Measurements from ENCODE around the gene TRPC1. TPM values are rescaled to one million over a fixed set of nuclear protein-coding genes. Genes with fewer than 3 reads are reported as not detected.

The TRPC1 gene
- total RNA-seq, 2 donors from 2014 or later, result 10.6 to 20.2 TPM

DNA sequence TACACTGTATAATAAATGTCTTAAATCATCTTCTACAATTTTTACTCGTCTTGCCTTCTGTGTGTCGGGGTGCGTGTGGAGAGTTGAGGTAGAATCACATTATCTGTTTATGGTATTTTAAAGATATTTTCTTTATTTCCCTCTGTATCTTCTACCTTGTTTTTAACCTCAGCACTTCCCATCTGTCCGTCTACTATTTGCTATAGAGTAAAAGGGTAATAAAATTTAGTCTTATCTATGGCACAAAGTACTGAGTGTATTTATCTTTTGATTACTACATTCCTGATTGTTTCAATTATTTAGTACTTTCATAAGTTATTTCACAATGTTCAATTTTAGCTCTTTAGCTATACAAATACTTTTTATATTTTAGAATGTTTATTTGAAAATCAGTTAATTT, 62.2 kb downstream of the TRPC1 start:
- Histone ChIP-seq H3K27me3 (no peaks in the 10 kb centered on the region), H3K36me3 (peaks cover 19% of the 10 kb centered on the region), H3K9me3 (no peaks in the 10 kb centered on the region), H3K4me1 (no peaks in the 10 kb centered on the region), H3K4me3 (no peak overlapping the region), H3K27ac (no peak overlapping the region)
- TF ChIP-seq, protein P1, sequence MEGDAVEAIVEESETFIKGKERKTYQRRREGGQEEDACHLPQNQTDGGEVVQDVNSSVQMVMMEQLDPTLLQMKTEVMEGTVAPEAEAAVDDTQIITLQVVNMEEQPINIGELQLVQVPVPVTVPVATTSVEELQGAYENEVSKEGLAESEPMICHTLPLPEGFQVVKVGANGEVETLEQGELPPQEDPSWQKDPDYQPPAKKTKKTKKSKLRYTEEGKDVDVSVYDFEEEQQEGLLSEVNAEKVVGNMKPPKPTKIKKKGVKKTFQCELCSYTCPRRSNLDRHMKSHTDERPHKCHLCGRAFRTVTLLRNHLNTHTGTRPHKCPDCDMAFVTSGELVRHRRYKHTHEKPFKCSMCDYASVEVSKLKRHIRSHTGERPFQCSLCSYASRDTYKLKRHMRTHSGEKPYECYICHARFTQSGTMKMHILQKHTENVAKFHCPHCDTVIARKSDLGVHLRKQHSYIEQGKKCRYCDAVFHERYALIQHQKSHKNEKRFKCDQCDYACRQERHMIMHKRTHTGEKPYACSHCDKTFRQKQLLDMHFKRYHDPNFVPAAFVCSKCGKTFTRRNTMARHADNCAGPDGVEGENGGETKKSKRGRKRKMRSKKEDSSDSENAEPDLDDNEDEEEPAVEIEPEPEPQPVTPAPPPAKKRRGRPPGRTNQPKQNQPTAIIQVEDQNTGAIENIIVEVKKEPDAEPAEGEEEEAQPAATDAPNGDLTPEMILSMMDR (IDR thresholded peaks at IDR 0.05), result no peak
- DNase-seq (ENCODE audit: low spot score), result no peak

DNA sequence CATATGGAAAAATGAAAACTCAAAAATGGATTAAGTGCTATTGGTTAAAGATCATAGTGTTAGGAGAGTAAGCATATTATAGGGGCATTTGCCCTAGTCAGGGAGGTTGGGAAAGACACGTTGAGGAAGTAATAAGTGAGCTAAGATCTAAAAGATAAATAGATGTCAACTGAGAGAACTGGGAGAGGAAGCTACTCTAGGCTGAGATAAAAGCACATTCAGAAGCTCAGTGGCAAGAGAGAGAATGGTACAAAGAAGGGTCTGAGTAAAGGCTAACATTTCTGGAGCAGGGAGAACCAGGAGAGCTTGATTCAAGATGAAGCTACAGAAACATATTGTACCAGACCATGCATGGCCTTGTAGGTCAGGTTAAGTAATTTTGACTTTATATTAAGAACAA, 63.9 kb downstream of the TRPC1 start:
- TF ChIP-seq, protein P1 (IDR thresholded peaks at IDR 0.05), result no peak
- no peak overlapping the region for H3K4me3 ChIP-seq
- H3K9me3 ChIP-seq, result no peaks in the 10 kb centered on the region
- peaks cover 16% of the 10 kb centered on the region for H3K36me3 ChIP-seq
- no peaks in the 10 kb centered on the region for H3K4me1 ChIP-seq
- DNase-seq (ENCODE audit: low spot score), result no peak
- no peaks in the 10 kb centered on the region for H3K27me3 ChIP-seq
- H3K27ac ChIP-seq, result no peak overlapping the region

DNA sequence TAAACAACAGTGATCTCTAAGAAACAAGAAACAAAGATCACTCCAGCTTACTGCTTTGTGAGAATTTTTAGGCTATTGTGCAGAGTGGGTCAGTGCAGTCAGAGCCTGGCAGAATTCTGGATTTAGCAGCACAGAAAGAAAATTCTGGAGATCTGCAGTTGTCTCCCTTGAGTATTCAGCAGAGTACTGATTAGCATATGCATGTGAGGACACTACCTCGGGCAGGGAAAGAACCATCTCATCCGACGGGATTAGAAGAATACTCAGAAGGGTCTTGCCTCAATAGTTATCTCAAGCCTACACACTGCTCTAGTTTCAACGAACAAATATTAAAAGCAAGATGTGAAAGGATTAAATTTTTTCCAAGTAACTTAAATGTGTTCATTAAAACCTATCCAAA, 70.7 kb downstream of the TRPC1 start:
- H3K27ac ChIP-seq, result no peak overlapping the region
- no peaks in the 10 kb centered on the region for H3K9me3 ChIP-seq
- H3K27me3 ChIP-seq, result no peaks in the 10 kb centered on the region
- H3K4me3 ChIP-seq, result no peak overlapping the region
- no peak for DNase-seq (ENCODE audit: low spot score)
- TF ChIP-seq, protein P1 (IDR thresholded peaks at IDR 0.05), result no peak
- no peaks in the 10 kb centered on the region for H3K36me3 ChIP-seq
- no peaks in the 10 kb centered on the region for H3K4me1 ChIP-seq

DNA sequence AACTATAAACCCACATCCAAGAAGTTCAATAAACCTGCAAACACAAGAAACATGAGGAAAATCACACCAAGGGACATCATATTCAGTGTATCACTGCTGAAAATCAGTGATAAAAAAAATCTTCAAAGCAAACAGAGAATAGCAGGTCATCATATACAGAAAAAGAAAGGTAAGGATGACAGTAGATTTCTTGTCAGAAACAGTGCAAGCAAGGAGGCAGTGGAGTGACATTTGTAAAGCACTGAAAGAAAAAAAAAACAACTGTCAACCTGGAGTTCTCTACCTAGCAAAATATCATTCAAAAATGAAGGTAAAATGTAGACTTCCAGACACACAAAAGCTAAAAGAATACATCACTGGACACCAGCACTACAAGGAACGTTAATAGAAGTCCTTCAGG, 71.5 kb downstream of the TRPC1 start:
- TF ChIP-seq, protein P1 (IDR thresholded peaks at IDR 0.05), result no peak
- Histone ChIP-seq H3K4me3 (no peak overlapping the region), H3K9me3 (no peaks in the 10 kb centered on the region), H3K27me3 (no peaks in the 10 kb centered on the region), H3K4me1 (no peaks in the 10 kb centered on the region), H3K36me3 (no peaks in the 10 kb centered on the region), H3K27ac (no peak overlapping the region)
- DNase-seq (ENCODE audit: low spot score), result no peak

DNA sequence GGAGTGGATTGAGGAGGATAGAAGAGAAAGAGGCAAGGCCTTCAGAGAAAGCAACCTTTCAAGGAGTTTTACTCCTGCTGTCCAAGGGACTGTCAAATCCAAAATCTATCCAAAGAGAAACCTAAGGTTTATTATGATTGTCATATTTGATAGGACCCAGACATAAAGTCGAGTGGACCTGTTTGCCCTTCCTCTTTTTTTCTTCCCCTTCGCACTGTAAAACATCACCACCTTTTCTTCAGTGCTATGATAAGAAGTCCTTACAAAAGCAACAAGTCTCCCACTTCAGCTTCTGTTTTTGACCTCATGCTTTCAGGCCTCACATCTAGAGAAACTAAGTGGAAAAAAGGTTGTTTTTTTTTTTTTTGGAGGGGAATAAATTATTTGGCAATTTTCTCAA, 73.0 kb downstream of the TRPC1 start:
- no peaks in the 10 kb centered on the region for H3K9me3 ChIP-seq
- no peak overlapping the region for H3K27ac ChIP-seq
- H3K4me1 ChIP-seq, result no peaks in the 10 kb centered on the region
- no peaks in the 10 kb centered on the region for H3K36me3 ChIP-seq
- TF ChIP-seq, protein P1 (IDR thresholded peaks at IDR 0.05), result no peak
- no peaks in the 10 kb centered on the region for H3K27me3 ChIP-seq
- DNase-seq (ENCODE audit: low spot score), result no peak
- no peak overlapping the region for H3K4me3 ChIP-seq

DNA sequence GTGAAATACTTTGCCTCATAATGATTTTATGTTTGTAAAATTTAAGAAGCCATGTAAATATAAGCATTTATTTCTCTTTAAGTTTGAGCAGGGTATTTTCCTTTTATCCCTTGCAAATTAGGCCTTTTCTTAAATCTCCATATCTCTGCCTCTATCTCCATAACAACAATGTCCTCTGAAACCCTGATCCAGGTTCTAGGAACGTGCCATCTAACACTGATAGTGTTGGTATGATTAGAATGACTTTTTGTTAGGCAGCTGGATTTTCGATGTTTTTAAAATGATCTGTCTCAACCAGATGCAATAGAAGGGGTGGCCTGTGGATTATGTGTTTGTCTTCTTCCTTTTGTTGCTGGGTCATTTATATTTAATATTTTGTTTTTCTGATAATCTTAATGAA, 77.9 kb downstream of the TRPC1 start:
- H3K27ac ChIP-seq, result no peak overlapping the region
- no peaks in the 10 kb centered on the region for H3K27me3 ChIP-seq
- no peak for DNase-seq (ENCODE audit: low spot score)
- no peak overlapping the region for H3K4me3 ChIP-seq
- no peaks in the 10 kb centered on the region for H3K9me3 ChIP-seq
- no peaks in the 10 kb centered on the region for H3K4me1 ChIP-seq
- peaks cover 19% of the 10 kb centered on the region for H3K36me3 ChIP-seq
- TF ChIP-seq, protein P1 (IDR thresholded peaks at IDR 0.05), result no peak

Measured in right atrium auricular region (tissue), 2 donors.